ENCODE results near the gene TMEM184C.

DNA sequence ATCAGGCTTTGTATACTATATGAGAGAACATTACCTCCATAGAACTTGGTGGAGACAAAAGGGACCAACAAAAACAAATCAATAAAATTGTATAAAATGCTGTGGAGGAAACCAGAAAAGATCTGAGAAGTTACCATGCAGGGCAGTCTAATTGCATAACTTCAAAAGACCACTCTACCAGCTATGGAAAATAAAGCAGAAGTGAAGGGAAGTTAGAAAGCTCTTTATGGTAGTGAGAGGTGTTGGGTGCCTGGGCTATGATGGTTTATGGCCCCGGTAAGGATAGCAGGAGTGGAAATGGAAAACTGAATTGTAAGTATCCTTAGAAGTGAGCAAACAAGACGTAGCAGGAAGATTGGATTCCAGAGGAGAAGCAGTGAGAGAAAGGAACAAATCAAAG lies 3.1 kb downstream of the TMEM184C start:
- TF ChIP-seq, protein P1, sequence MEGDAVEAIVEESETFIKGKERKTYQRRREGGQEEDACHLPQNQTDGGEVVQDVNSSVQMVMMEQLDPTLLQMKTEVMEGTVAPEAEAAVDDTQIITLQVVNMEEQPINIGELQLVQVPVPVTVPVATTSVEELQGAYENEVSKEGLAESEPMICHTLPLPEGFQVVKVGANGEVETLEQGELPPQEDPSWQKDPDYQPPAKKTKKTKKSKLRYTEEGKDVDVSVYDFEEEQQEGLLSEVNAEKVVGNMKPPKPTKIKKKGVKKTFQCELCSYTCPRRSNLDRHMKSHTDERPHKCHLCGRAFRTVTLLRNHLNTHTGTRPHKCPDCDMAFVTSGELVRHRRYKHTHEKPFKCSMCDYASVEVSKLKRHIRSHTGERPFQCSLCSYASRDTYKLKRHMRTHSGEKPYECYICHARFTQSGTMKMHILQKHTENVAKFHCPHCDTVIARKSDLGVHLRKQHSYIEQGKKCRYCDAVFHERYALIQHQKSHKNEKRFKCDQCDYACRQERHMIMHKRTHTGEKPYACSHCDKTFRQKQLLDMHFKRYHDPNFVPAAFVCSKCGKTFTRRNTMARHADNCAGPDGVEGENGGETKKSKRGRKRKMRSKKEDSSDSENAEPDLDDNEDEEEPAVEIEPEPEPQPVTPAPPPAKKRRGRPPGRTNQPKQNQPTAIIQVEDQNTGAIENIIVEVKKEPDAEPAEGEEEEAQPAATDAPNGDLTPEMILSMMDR (IDR thresholded peaks at IDR 0.05): no peak
- TF ChIP-seq POLR2A (IDR thresholded peaks at IDR 0.05) (no peak), EP300 (IDR thresholded peaks at IDR 0.05) (no peak)
